GM12878 (cell line): Measurements from ENCODE around the gene TRIM62. TPM values are rescaled to one million over a fixed set of nuclear protein-coding genes. Genes with fewer than 3 reads are reported as not detected.

Experiments
- BHLHE40 ChIP-seq, 2 experiments: fragments of 450-650 bp in 1 of 2; IDR thresholded peaks; 2 replicates each; pipeline ENCODE4 v1.6.1; 2011 to 2017; ENCODE audit warnings: low read depth in 2 of 2, borderline replicate concordance in 1 of 2, improper control_type of control experiment in 1 of 2, low read length in 1 of 2, mild to moderate bottlenecking in 1 of 2
- BMI1 ChIP-seq: fragments of 450-650 bp; IDR thresholded peaks from 2 replicates; pipeline ENCODE4 v1.6.1; 2016; ENCODE audit warnings: mild to moderate bottlenecking, moderate library complexity, borderline replicate concordance
- DPF2 ChIP-seq: fragments of 450-650 bp; IDR thresholded peaks from 2 replicates; pipeline ENCODE4 v1.6.1; 2017; ENCODE audit warnings: mild to moderate bottlenecking
- FOXM1 ChIP-seq: IDR thresholded peaks from 2 replicates; pipeline ENCODE4 v1.6.1; 2012; ENCODE audit warnings: low read depth, mild to moderate bottlenecking, inconsistent platforms, low read length, moderate library complexity
- JUNB ChIP-seq: IDR thresholded peaks from 2 replicates; pipeline ENCODE4 v1.6.1; 2016; ENCODE audit warnings: antibody characterized with exemption, mild to moderate bottlenecking
- LARP7 ChIP-seq: fragments of 450-650 bp; IDR thresholded peaks from 2 replicates; pipeline ENCODE4 v1.6.1; 2017; ENCODE audit warnings: mild to moderate bottlenecking
- MTA2 ChIP-seq: fragments of 450-650 bp; IDR thresholded peaks from 2 replicates; pipeline ENCODE4 v1.6.1; 2016; ENCODE audit warnings: low read depth, mild to moderate bottlenecking, moderate library complexity
- POLR2A ChIP-seq: IDR thresholded peaks from 2 replicates; pipeline ENCODE4 v1.6.1; 2011; ENCODE audit warnings: low read depth, mild to moderate bottlenecking, low read length
- POLR2AphosphoS5 ChIP-seq: IDR thresholded peaks from 2 replicates; pipeline ENCODE4 v1.6.1; 2011; ENCODE audit warnings: mild to moderate bottlenecking, low read length, inconsistent platforms
- RELA ChIP-seq: fragments of 450-650 bp; IDR thresholded peaks from 2 replicates; pipeline ENCODE4 v1.8.0; 2014; ENCODE audit warnings: borderline replicate concordance; ENCODE audit not compliant: partially characterized antibody
- SMARCA5 ChIP-seq: fragments of 450-650 bp; IDR thresholded peaks from 2 replicates; pipeline ENCODE4 v1.6.1; 2017; ENCODE audit warnings: mild to moderate bottlenecking
- SPI1 ChIP-seq: IDR thresholded peaks from 2 replicates; pipeline ENCODE4 v1.6.1; 2011; ENCODE audit warnings: low read depth, mild to moderate bottlenecking, low read length, moderate library complexity, borderline replicate concordance; ENCODE audit not compliant: insufficient read depth
- STAT1 ChIP-seq: fragments of 450-650 bp; conservative IDR thresholded peaks from 2 replicates; pipeline ENCODE4 v1.6.1; 2014; ENCODE audit warnings: antibody characterized with exemption, mild to moderate bottlenecking
- TBL1XR1 ChIP-seq: IDR thresholded peaks from 2 replicates; pipeline ENCODE4 v1.6.1; 2012; ENCODE audit warnings: low read depth, low read length, improper control_type of control experiment
- ZBTB4 ChIP-seq: fragments of 450-650 bp; formaldehyde crosslinking; IDR thresholded peaks from 2 replicates; pipeline ENCODE4 v1.4.0; 2022; ENCODE audit warnings: mild to moderate bottlenecking, moderate library complexity
- ZNF592 ChIP-seq: fragments of 450-650 bp; IDR thresholded peaks from 2 replicates; pipeline ENCODE4 v1.6.1; 2017; ENCODE audit warnings: mild to moderate bottlenecking, moderate library complexity
- polyA plus RNA-seq, 11 experiments: library from polyadenylated mRNA; depleted of rRNA in 4 of 11; unstranded in 6 of 11; stranded (reverse) in 5 of 11; fragments of >200 nt; fragmentation: Nextera tagmentation in 4 of 11; fragmentation: Illumina TruSeq in 1 of 11; extraction: Ambion mirVana in 4 of 11; extraction: Trizol in 1 of 11; gene quantifications; 1 replicate in 1 of 11; 2 replicates in 10 of 11; pipeline versions ENCODE4 v1.2.1 to v1.2.3, GENCODE V29; 2011 to 2016; ENCODE audit warnings: inconsistent platforms in 2 of 11, missing spikeins in 2 of 11, low read depth in 1 of 11
- total RNA-seq, 4 experiments: library from RNA; depleted of rRNA in 3 of 4; stranded (reverse); fragments of >200 nt in 3 of 4; fragmentation: Illumina TruSeq in 1 of 4; extraction: Trizol in 1 of 4; gene quantifications; 2 replicates each; pipeline versions ENCODE4 v1.2.1 to v1.2.3, GENCODE V29; 2013 to 2021
- TF ChIP-seq, protein P1 (sequence below): fragments of 450-650 bp; formaldehyde crosslinking; IDR thresholded peaks from 2 replicates; pipeline ENCODE4 v1.5.0; 2022; ENCODE audit warnings: mild to moderate bottlenecking, missing genetic modification characterization

TRIM62 gene
- total and polyA plus RNA-seq, 10 of the 15 experiments (the other 5 are each of a cell fraction or from before 2014, with no cell fraction given): 0.52 to 4.2 (median 1.9) TPM

GRCh38 chr1:33127001-33127823 lies 54.6 kb downstream of the TRIM62 start (continued):
- TF ChIP-seq ZBTB4 (CRISPR knock-in tag) (no peak), DPF2 (peak; percentile 56; the same call in 1 of the 2 replicates), JUNB (no peak), BHLHE40 (IDR thresholded peaks at IDR 0.05; ENCODE audit: borderline replicate concordance in 1 of 2, low read depth in 2 of 2, low read length in 1 of 2) (peak; percentile 68 to 71), STAT1 (0 out of 2 replicates have a peak, but pooled peaks have one; percentile 35), FOXM1 (peak; percentile 84), POLR2AphosphoS5 (peak; percentile 98), TBL1XR1 (no peak), BMI1 (no peak), SPI1 (peak; percentile 89), RELA (no peak), SMARCA5 (0 out of 2 replicates have a peak, but pooled peaks have one; percentile 70), POLR2A (peak; percentile 95), MTA2 (peak; percentile 47; the same call in 1 of the 2 replicates), ZNF592 (peak; percentile 47; the same call in 1 of the 2 replicates), LARP7 (no peak; the same call in 1 of the 2 replicates)
- TF ChIP-seq, protein P1, sequence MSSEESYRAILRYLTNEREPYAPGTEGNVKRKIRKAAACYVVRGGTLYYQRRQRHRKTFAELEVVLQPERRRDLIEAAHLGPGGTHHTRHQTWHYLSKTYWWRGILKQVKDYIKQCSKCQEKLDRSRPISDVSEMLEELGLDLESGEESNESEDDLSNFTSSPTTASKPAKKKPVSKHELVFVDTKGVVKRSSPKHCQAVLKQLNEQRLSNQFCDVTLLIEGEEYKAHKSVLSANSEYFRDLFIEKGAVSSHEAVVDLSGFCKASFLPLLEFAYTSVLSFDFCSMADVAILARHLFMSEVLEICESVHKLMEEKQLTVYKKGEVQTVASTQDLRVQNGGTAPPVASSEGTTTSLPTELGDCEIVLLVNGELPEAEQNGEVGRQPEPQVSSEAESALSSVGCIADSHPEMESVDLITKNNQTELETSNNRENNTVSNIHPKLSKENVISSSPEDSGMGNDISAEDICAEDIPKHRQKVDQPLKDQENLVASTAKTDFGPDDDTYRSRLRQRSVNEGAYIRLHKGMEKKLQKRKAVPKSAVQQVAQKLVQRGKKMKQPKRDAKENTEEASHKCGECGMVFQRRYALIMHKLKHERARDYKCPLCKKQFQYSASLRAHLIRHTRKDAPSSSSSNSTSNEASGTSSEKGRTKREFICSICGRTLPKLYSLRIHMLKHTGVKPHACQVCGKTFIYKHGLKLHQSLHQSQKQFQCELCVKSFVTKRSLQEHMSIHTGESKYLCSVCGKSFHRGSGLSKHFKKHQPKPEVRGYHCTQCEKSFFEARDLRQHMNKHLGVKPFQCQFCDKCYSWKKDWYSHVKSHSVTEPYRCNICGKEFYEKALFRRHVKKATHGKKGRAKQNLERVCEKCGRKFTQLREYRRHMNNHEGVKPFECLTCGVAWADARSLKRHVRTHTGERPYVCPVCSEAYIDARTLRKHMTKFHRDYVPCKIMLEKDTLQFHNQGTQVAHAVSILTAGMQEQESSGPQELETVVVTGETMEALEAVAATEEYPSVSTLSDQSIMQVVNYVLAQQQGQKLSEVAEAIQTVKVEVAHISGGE: peak; percentile 82
